C4-2B (cell line): ENCODE results near the gene HIVEP3.

ENCODE experiments used
- H3K27ac ChIP-seq: fragments of 450-650 bp; 2 replicates; pipeline ENCODE4 v1.5.1; 2017
- CTCF ChIP-seq: fragments of 450-650 bp; conservative IDR thresholded peaks from 2 replicates; pipeline ENCODE4 v1.5.1; 2017; ENCODE audit warnings: mild to moderate bottlenecking
- ZFX ChIP-seq: fragments of 450-650 bp; IDR thresholded peaks from 2 replicates; pipeline ENCODE4 v1.6.1; 2017

HIVEP3 gene

GRCh38 chr1:41784531-41785274, 134.0 kb downstream of the HIVEP3 start:
- TF ChIP-seq CTCF (no peak), ZFX (no peak)
- no peak overlapping the region for H3K27ac ChIP-seq

- no peak for TF ChIP-seq ZFX
- TF ChIP-seq CTCF = no peak
- no peak overlapping the region for H3K27ac ChIP-seq
Observed at GRCh38 chr1:41783189-41783639, 135.5 kb downstream of the HIVEP3 start.

GRCh38 chr1:41780916-41781315, 137.8 kb downstream of the HIVEP3 start:
- no peak overlapping the region for H3K27ac ChIP-seq
- TF ChIP-seq CTCF (no peak), ZFX (no peak)

- no peak for TF ChIP-seq ZFX
- no peak for TF ChIP-seq CTCF
- H3K27ac ChIP-seq = no peak overlapping the region
Observed at GRCh38 chr1:41780322-41780721, 138.4 kb downstream of the HIVEP3 start.

GRCh38 chr1:41779360-41779759, 139.4 kb downstream of the HIVEP3 start:
- no peak overlapping the region for H3K27ac ChIP-seq

GRCh38 chr1:41777695-41778094, 141.0 kb downstream of the HIVEP3 start:
- TF ChIP-seq CTCF (no peak), ZFX (no peak)
- no peak overlapping the region for H3K27ac ChIP-seq

More at GRCh38 chr1:41779360-41779759, 139.4 kb downstream of the HIVEP3 start:
- no peak; the same call in 1 of the 2 replicates for TF ChIP-seq CTCF
- TF ChIP-seq ZFX = no peak

- H3K27ac ChIP-seq = no peak overlapping the region
- TF ChIP-seq CTCF = no peak
- no peak for TF ChIP-seq ZFX
Observed at GRCh38 chr1:41776891-41777441, 141.8 kb downstream of the HIVEP3 start.
